ENCODE results near the gene RITA1. TPM values are rescaled to one million over a fixed set of nuclear protein-coding genes. Genes with fewer than 3 reads are reported as not detected.

The RITA1 gene
- total and polyA plus RNA-seq, 10 of the 15 experiments (the other 5 are each of a cell fraction or from before 2014, with no cell fraction given): 2.3 to 39.9 (median 24.8) TPM

DNA sequence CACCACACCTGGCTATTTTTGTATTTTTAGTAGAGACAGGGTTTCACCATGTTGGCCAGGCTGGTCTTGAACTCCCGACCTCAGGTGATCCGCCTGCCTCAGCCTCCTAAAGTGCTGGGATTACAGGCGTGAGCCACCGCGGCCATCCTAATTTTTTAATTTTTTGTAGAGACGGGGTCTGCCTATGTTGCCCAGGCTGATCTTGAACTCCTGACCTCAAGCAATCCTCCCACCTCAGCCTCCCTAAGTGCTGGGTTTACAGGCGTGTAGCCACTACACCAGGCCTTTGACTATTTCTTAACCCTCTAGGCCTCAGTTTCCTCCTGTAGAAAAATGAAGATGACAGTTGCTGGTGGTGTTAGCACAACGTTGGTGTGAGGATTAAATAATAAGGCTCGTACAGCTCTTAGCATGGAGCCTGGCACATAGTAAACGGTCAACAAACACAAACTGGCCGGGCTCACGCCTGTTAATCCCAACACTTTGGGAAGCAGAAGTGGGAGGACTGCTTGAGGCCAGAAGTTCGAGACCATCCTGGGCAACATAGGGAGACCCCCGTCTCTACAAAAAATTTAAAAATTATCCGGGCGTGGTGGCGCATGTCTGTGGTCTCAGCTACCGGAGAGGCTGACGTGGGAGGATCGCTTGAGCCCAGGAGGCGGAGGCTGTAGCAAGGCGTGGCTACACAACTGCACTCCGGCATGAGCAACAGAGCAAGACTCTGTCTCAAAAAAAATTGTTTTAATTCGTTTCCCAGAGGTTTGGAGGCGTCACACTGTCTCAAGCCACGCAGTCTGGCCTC lies 1.2 kb upstream of the RITA1 start (continued):
- TF ChIP-seq, protein P1, sequence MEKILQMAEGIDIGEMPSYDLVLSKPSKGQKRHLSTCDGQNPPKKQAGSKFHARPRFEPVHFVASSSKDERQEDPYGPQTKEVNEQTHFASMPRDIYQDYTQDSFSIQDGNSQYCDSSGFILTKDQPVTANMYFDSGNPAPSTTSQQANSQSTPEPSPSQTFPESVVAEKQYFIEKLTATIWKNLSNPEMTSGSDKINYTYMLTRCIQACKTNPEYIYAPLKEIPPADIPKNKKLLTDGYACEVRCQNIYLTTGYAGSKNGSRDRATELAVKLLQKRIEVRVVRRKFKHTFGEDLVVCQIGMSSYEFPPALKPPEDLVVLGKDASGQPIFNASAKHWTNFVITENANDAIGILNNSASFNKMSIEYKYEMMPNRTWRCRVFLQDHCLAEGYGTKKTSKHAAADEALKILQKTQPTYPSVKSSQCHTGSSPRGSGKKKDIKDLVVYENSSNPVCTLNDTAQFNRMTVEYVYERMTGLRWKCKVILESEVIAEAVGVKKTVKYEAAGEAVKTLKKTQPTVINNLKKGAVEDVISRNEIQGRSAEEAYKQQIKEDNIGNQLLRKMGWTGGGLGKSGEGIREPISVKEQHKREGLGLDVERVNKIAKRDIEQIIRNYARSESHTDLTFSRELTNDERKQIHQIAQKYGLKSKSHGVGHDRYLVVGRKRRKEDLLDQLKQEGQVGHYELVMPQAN (conservative IDR thresholded peaks at IDR 0.05): no peak
- 0 out of 2 replicates have a peak, but pooled peaks have one; percentile 27 for TF ChIP-seq SPI1 (IDR thresholded peaks at IDR 0.05; ENCODE audit: borderline replicate concordance, insufficient read depth, low read depth, low read length)
- no peak for TF ChIP-seq HDGF (IDR thresholded peaks at IDR 0.05)
- no peak for TF ChIP-seq MTA3 (IDR thresholded peaks at IDR 0.05; ENCODE audit: borderline replicate concordance, low read length)
- TF ChIP-seq BACH1 (IDR thresholded peaks at IDR 0.05; ENCODE audit: borderline replicate concordance): no peak
- TF ChIP-seq, protein P2, sequence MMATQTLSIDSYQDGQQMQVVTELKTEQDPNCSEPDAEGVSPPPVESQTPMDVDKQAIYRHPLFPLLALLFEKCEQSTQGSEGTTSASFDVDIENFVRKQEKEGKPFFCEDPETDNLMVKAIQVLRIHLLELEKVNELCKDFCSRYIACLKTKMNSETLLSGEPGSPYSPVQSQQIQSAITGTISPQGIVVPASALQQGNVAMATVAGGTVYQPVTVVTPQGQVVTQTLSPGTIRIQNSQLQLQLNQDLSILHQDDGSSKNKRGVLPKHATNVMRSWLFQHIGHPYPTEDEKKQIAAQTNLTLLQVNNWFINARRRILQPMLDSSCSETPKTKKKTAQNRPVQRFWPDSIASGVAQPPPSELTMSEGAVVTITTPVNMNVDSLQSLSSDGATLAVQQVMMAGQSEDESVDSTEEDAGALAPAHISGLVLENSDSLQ (IDR thresholded peaks at IDR 0.05): no peak
- no peak for TF ChIP-seq CEBPB (IDR thresholded peaks at IDR 0.05; ENCODE audit: borderline replicate concordance in 1 of 2, low read depth in 2 of 2, low read length in 2 of 2)
- TF ChIP-seq TARDBP (IDR thresholded peaks at IDR 0.05; ENCODE audit: borderline replicate concordance): no peak
- no peak; the same call in 1 of the 2 replicates for TF ChIP-seq MXI1 (IDR thresholded peaks at IDR 0.05; ENCODE audit: low read depth, low read length)
- no peak for TF ChIP-seq FOXM1 (IDR thresholded peaks at IDR 0.05; ENCODE audit: low read depth, low read length)
- TF ChIP-seq RELA (IDR thresholded peaks at IDR 0.05; ENCODE audit: borderline replicate concordance, partially characterized antibody): no peak
- no peak for TF ChIP-seq SMARCA5 (IDR thresholded peaks at IDR 0.05)
- no peak for TF ChIP-seq KDM1A (IDR thresholded peaks at IDR 0.05; ENCODE audit: borderline replicate concordance)
- TF ChIP-seq POLR2AphosphoS5 (IDR thresholded peaks at IDR 0.05; ENCODE audit: low read length): no peak
- TF ChIP-seq SREBF1 (IDR thresholded peaks at IDR 0.05; ENCODE audit: low read length): no peak
- TF ChIP-seq RAD51 (IDR thresholded peaks at IDR 0.05): no peak; the same call in 1 of the 2 replicates
- TF ChIP-seq, protein P3, sequence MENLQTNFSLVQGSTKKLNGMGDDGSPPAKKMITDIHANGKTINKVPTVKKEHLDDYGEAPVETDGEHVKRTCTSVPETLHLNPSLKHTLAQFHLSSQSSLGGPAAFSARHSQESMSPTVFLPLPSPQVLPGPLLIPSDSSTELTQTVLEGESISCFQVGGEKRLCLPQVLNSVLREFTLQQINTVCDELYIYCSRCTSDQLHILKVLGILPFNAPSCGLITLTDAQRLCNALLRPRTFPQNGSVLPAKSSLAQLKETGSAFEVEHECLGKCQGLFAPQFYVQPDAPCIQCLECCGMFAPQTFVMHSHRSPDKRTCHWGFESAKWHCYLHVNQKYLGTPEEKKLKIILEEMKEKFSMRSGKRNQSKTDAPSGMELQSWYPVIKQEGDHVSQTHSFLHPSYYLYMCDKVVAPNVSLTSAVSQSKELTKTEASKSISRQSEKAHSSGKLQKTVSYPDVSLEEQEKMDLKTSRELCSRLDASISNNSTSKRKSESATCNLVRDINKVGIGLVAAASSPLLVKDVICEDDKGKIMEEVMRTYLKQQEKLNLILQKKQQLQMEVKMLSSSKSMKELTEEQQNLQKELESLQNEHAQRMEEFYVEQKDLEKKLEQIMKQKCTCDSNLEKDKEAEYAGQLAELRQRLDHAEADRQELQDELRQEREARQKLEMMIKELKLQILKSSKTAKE (IDR thresholded peaks at IDR 0.05; ENCODE audit: low read depth, poor library complexity, severe bottlenecking): peak; percentile 59
- no peak for TF ChIP-seq BCL11A (IDR thresholded peaks at IDR 0.05; ENCODE audit: low read depth, low read length)
- TF ChIP-seq MYB (IDR thresholded peaks at IDR 0.05; ENCODE audit: borderline replicate concordance, low read depth, low read length): no peak
- TF ChIP-seq, protein P4, sequence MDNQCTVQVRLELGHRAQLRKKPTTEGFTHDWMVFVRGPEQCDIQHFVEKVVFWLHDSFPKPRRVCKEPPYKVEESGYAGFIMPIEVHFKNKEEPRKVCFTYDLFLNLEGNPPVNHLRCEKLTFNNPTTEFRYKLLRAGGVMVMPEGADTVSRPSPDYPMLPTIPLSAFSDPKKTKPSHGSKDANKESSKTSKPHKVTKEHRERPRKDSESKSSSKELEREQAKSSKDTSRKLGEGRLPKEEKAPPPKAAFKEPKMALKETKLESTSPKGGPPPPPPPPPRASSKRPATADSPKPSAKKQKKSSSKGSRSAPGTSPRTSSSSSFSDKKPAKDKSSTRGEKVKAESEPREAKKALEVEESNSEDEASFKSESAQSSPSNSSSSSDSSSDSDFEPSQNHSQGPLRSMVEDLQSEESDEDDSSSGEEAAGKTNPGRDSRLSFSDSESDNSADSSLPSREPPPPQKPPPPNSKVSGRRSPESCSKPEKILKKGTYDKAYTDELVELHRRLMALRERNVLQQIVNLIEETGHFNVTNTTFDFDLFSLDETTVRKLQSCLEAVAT (IDR thresholded peaks at IDR 0.05): 0 out of 2 replicates have a peak, but pooled peaks have one; percentile 37
